Central memory CD8-positive, alpha-beta T cell (primary cell): ENCODE measurements around the gene ERO1B.
"Not testable (repeated sequence)": the region's sequence is repeated elsewhere in the genome, so short reads cannot be mapped to it uniquely, and the experiment has no call there.

Experiments used
- ATAC-seq: fragments of 150-1000 bp; cut with Tn5 transposase; replicated peaks from 2 replicates; pipeline ENCODE4 v1.10.0; 2022; ENCODE audit warnings: mild to moderate bottlenecking, moderate FRiP score, moderate number of reproducible peaks; ENCODE audit not compliant: poor library complexity, severe bottlenecking; ENCODE audit errors: extremely low read depth
- DNase-seq, 2 donors: peaks; one replicate each; pipeline ENCODE4 v3.0.0; 2021; ENCODE audit warnings: low spot score in 2 of 2
- H3K27ac Mint-ChIP-seq: one replicate; pipeline ENCODE4 v1.8.0; 2022; ENCODE audit warnings: low read depth, mild to moderate bottlenecking, moderate library complexity, mixed read lengths
- H3K27me3 Mint-ChIP-seq: one replicate; pipeline ENCODE4 v1.8.0; 2022; ENCODE audit warnings: mixed read lengths
- H3K36me3 Mint-ChIP-seq: one replicate; pipeline ENCODE4 v1.8.0; 2022; ENCODE audit warnings: mild to moderate bottlenecking, moderate library complexity, mixed read lengths; ENCODE audit not compliant: insufficient read depth
- H3K4me1 Mint-ChIP-seq: one replicate; pipeline ENCODE4 v1.8.0; 2022; ENCODE audit warnings: mixed read lengths
- H3K4me3 Mint-ChIP-seq: one replicate; pipeline ENCODE4 v1.8.0; 2022; ENCODE audit warnings: mild to moderate bottlenecking, moderate library complexity, mixed read lengths
- H3K9me3 Mint-ChIP-seq: one replicate; pipeline ENCODE4 v1.8.0; 2022; ENCODE audit warnings: mixed read lengths

Gene ERO1B

GRCh38 chr1:236314050-236314449, 32.3 kb upstream of the ERO1B start:
- H3K4me1 Mint-ChIP-seq, H3K36me3 Mint-ChIP-seq, DNase-seq, H3K27ac Mint-ChIP-seq, ATAC-seq, H3K9me3 Mint-ChIP-seq, H3K4me3 Mint-ChIP-seq: not testable (repeated sequence)
- H3K27me3 Mint-ChIP-seq, result peaks cover 10% of the 10 kb centered on the region

- Mint-ChIP-seq H3K27me3 (peaks cover 10% of the 10 kb centered on the region), H3K4me1 (no peaks in the 10 kb centered on the region), H3K27ac (no peak overlapping the region), H3K4me3 (no peak overlapping the region), H3K9me3 (no peaks in the 10 kb centered on the region), H3K36me3 (no peaks in the 10 kb centered on the region)
- DNase-seq, result no peak
- ATAC-seq, result no peak
Measured at GRCh38 chr1:236313427-236313826, 31.7 kb upstream of the ERO1B start.

GRCh38 chr1:236311040-236311439, 29.3 kb upstream of the ERO1B start:
- no peaks in the 10 kb centered on the region for H3K36me3 Mint-ChIP-seq
- H3K4me1 Mint-ChIP-seq, result no peaks in the 10 kb centered on the region
- no peak overlapping the region for H3K4me3 Mint-ChIP-seq
- peaks cover 6% of the 10 kb centered on the region for H3K27me3 Mint-ChIP-seq
- ATAC-seq (no peak), DNase-seq (no peak)
- no peak overlapping the region for H3K27ac Mint-ChIP-seq
- no peaks in the 10 kb centered on the region for H3K9me3 Mint-ChIP-seq

- no peaks in the 10 kb centered on the region for H3K27me3 Mint-ChIP-seq
- H3K36me3 Mint-ChIP-seq, result no peaks in the 10 kb centered on the region
- no peak overlapping the region for H3K4me3 Mint-ChIP-seq
- H3K4me1 Mint-ChIP-seq, result no peaks in the 10 kb centered on the region
- no peak overlapping the region for H3K27ac Mint-ChIP-seq
- ATAC-seq, result no peak
- no peaks in the 10 kb centered on the region for H3K9me3 Mint-ChIP-seq
- no peak for DNase-seq
Measured at GRCh38 chr1:236308827-236309226, 27.1 kb upstream of the ERO1B start.

GRCh38 chr1:236307435-236307834, 25.7 kb upstream of the ERO1B start:
- ATAC-seq, result no peak
- no peak overlapping the region for H3K4me3 Mint-ChIP-seq
- DNase-seq, result no peak
- H3K27ac Mint-ChIP-seq, result no peak overlapping the region
- H3K9me3 Mint-ChIP-seq, result no peaks in the 10 kb centered on the region
- no peaks in the 10 kb centered on the region for H3K36me3 Mint-ChIP-seq
- no peaks in the 10 kb centered on the region for H3K4me1 Mint-ChIP-seq
- H3K27me3 Mint-ChIP-seq, result no peaks in the 10 kb centered on the region

GRCh38 chr1:236304682-236305081, 22.9 kb upstream of the ERO1B start:
- ATAC-seq (no peak), DNase-seq (no peak)
- Mint-ChIP-seq H3K36me3 (no peaks in the 10 kb centered on the region), H3K4me3 (no peak overlapping the region), H3K4me1 (no peaks in the 10 kb centered on the region), H3K27me3 (no peaks in the 10 kb centered on the region), H3K27ac (no peak overlapping the region), H3K9me3 (no peaks in the 10 kb centered on the region)

- Mint-ChIP-seq H3K9me3 (no peaks in the 10 kb centered on the region), H3K27me3 (no peaks in the 10 kb centered on the region), H3K36me3 (no peaks in the 10 kb centered on the region), H3K27ac (peak overlapping the region; percentile 33), H3K4me3 (no peak overlapping the region), H3K4me1 (no peaks in the 10 kb centered on the region)
- DNase-seq (no peak), ATAC-seq (no peak)
Measured at GRCh38 chr1:236303675-236304074, 21.9 kb upstream of the ERO1B start.

GRCh38 chr1:236302941-236303340, 21.2 kb upstream of the ERO1B start:
- ATAC-seq (no peak), DNase-seq (no peak)
- Mint-ChIP-seq H3K36me3 (no peaks in the 10 kb centered on the region), H3K27me3 (no peaks in the 10 kb centered on the region), H3K9me3 (no peaks in the 10 kb centered on the region), H3K4me1 (no peaks in the 10 kb centered on the region), H3K4me3 (no peak overlapping the region), H3K27ac (no peak overlapping the region)

GRCh38 chr1:236301958-236302335, 20.2 kb upstream of the ERO1B start:
- no peaks in the 10 kb centered on the region for H3K27me3 Mint-ChIP-seq
- H3K36me3 Mint-ChIP-seq, result peaks cover 3% of the 10 kb centered on the region
- no peaks in the 10 kb centered on the region for H3K4me1 Mint-ChIP-seq
- H3K27ac Mint-ChIP-seq, result no peak overlapping the region
- no peak for ATAC-seq
- H3K9me3 Mint-ChIP-seq, result no peaks in the 10 kb centered on the region
- no peak overlapping the region for H3K4me3 Mint-ChIP-seq
- DNase-seq, result no peak

GRCh38 chr1:236301080-236301957, 19.6 kb upstream of the ERO1B start:
- no peak for DNase-seq
- no peak overlapping the region for H3K4me3 Mint-ChIP-seq
- H3K36me3 Mint-ChIP-seq, result peaks cover 3% of the 10 kb centered on the region
- no peaks in the 10 kb centered on the region for H3K4me1 Mint-ChIP-seq
- no peaks in the 10 kb centered on the region for H3K9me3 Mint-ChIP-seq
- no peak for ATAC-seq
- H3K27me3 Mint-ChIP-seq, result no peaks in the 10 kb centered on the region
- H3K27ac Mint-ChIP-seq, result no peak overlapping the region

- H3K27me3 Mint-ChIP-seq, result no peaks in the 10 kb centered on the region
- ATAC-seq, result no peak
- H3K27ac Mint-ChIP-seq, result no peak overlapping the region
- no peak overlapping the region for H3K4me3 Mint-ChIP-seq
- peaks cover 3% of the 10 kb centered on the region for H3K36me3 Mint-ChIP-seq
- no peak for DNase-seq
- H3K4me1 Mint-ChIP-seq, result no peaks in the 10 kb centered on the region
- no peaks in the 10 kb centered on the region for H3K9me3 Mint-ChIP-seq
Measured at GRCh38 chr1:236297161-236297560, 15.4 kb upstream of the ERO1B start.

GRCh38 chr1:236292425-236292824, 10.7 kb upstream of the ERO1B start:
- H3K9me3 Mint-ChIP-seq, result no peaks in the 10 kb centered on the region
- H3K27me3 Mint-ChIP-seq, result peaks cover 6% of the 10 kb centered on the region
- DNase-seq, result no peak
- no peak for ATAC-seq
- H3K4me3 Mint-ChIP-seq, result no peak overlapping the region
- no peak overlapping the region for H3K27ac Mint-ChIP-seq
- peaks cover 3% of the 10 kb centered on the region for H3K36me3 Mint-ChIP-seq
- H3K4me1 Mint-ChIP-seq, result no peaks in the 10 kb centered on the region

GRCh38 chr1:236289492-236290131, 7.9 kb upstream of the ERO1B start:
- no peaks in the 10 kb centered on the region for H3K4me1 Mint-ChIP-seq
- no peak overlapping the region for H3K27ac Mint-ChIP-seq
- peaks cover 6% of the 10 kb centered on the region for H3K27me3 Mint-ChIP-seq
- DNase-seq (no peak), ATAC-seq (no peak)
- no peak overlapping the region for H3K4me3 Mint-ChIP-seq
- no peaks in the 10 kb centered on the region for H3K9me3 Mint-ChIP-seq
- no peaks in the 10 kb centered on the region for H3K36me3 Mint-ChIP-seq
